ELF-1 (cell line): ENCODE data around the gene TXNDC16.

Experiments
- DNase-seq: peaks from one replicate; pipeline ENCODE4 v3.0.0-alpha.2; 2016; ENCODE audit warnings: low read depth, low spot score

TXNDC16 gene

DNA sequence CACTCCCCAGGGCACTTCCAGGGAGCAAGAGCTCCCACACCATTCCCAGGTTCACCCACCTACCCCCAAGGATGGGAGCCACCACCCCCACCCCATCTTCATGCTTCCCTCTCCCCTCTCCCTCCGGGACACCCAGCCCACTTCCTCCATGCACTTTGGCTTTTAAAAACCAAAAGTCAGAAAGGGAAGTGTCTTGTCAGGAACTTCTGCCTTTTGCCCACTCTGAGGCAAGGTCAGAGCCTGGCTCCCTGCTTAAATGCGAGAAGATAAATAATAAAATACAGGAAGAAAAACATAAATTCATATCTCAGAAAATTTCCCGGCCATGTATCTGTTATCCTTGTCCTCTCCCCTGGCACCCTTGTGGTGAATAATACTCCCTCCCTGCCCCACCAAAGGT is 156.6 kb downstream of the TXNDC16 start:
- no peak for DNase-seq

DNA sequence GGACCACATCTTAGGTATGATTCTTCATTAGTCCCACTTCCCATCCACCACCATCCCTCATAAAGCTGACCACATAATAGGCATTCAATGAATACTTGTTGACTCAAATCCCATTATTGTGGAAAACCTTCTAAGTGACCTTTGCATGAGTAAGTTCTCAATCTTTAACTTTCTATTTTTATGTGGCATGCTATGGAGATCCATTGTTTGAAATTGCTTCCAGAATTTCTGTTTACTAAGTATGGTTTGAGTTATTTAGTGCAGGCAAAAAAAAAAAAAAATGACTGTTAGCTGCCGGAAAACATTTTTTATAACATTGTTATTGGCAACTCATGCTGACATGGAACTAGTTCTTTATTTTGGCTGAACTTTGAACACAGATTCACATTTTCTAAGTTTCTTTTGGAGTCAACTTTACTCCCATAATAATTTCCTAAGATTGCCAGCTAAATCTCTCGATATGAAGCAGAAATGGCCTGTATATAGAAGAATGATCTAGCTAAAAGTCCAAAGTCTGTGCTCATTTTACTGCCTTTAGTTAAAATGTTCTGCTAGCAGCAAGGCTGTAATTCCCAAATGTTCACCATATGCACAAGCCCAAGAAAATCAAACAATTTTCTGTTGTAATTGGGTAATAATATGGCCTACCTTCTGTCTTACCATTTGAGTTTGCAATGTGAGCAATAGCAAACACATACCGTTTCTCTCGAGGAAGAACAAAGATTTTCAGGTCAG is 160.3 kb downstream of the TXNDC16 start:
- no peak for DNase-seq
